Parathyroid adenoma (tissue), 2 donors: ENCODE measurements around the gene ARHGAP24.

Experiments
- H2AFZ ChIP-seq: fragments of 300-600 bp; sonication (generic); one replicate; pipeline ENCODE4 v1.7.0; 2017; ENCODE audit warnings: antibody characterized with exemption, mild to moderate bottlenecking
- H3K27ac ChIP-seq: fragments of 300-600 bp; sonication (generic); one replicate; pipeline ENCODE4 v1.7.0; 2017
- H3K27me3 ChIP-seq: fragments of 300-600 bp; sonication (generic); one replicate; pipeline ENCODE4 v1.7.0; 2017; ENCODE audit warnings: low read length; ENCODE audit not compliant: control insufficient read depth, insufficient read depth
- H3K36me3 ChIP-seq: fragments of 300-600 bp; sonication (generic); one replicate; pipeline ENCODE4 v1.7.0; 2017; ENCODE audit warnings: low read length; ENCODE audit not compliant: control insufficient read depth, insufficient read depth
- H3K4me1 ChIP-seq: fragments of 300-600 bp; sonication (generic); one replicate; pipeline ENCODE4 v1.7.0; 2017; ENCODE audit warnings: control low read depth
- H3K4me2 ChIP-seq: fragments of 300-600 bp; sonication (generic); one replicate; pipeline ENCODE4 v1.7.0; 2017; ENCODE audit warnings: low read length
- H3K4me3 ChIP-seq: fragments of 300-600 bp; sonication (generic); one replicate; pipeline ENCODE4 v1.7.0; 2017; ENCODE audit warnings: low read depth, low read length
- H3K79me2 ChIP-seq: fragments of 300-600 bp; sonication (generic); one replicate; pipeline ENCODE4 v1.7.0; 2017; ENCODE audit warnings: control low read depth
- H3K9ac ChIP-seq: fragments of 300-600 bp; sonication (generic); one replicate; pipeline ENCODE4 v1.7.0; 2017; ENCODE audit warnings: mild to moderate bottlenecking
- H3K9me3 ChIP-seq: fragments of 300-600 bp; sonication (generic); one replicate; pipeline ENCODE4 v1.7.0; 2017; ENCODE audit warnings: low read length; ENCODE audit not compliant: control insufficient read depth
- CTCF ChIP-seq: fragments of 300-600 bp; sonication (generic); IDR thresholded peaks from one replicate; pipeline ENCODE4 v1.7.0; 2017; ENCODE audit warnings: antibody characterized with exemption, mild to moderate bottlenecking
- donor health status: primary hyperparathyroidism.

Gene ARHGAP24

GRCh38 chr4:85883180-85883579 is 408.2 kb downstream of the ARHGAP24 start:
- no peaks in the 10 kb centered on the region for H3K4me1 ChIP-seq

GRCh38 chr4:85884251-85884650 is 409.3 kb downstream of the ARHGAP24 start:
- Histone ChIP-seq H3K9me3 (no peaks in the 10 kb centered on the region), H3K4me2 (no peak overlapping the region), H3K4me1 (no peaks in the 10 kb centered on the region), H3K27me3 (no peaks in the 10 kb centered on the region), H2AFZ (no peak overlapping the region), H3K4me3 (no peak overlapping the region), H3K27ac (no peak overlapping the region), H3K79me2 (no peaks in the 10 kb centered on the region), H3K9ac (no peak overlapping the region), H3K36me3 (no peaks in the 10 kb centered on the region)
- TF ChIP-seq CTCF, result no peak

More at GRCh38 chr4:85883180-85883579, 408.2 kb downstream of the ARHGAP24 start:
- no peak for TF ChIP-seq CTCF
- no peak overlapping the region for H3K4me3 ChIP-seq
- no peak overlapping the region for H2AFZ ChIP-seq
- H3K36me3 ChIP-seq, result no peaks in the 10 kb centered on the region
- no peak overlapping the region for H3K4me2 ChIP-seq
- no peak overlapping the region for H3K27ac ChIP-seq
- H3K9me3 ChIP-seq, result no peaks in the 10 kb centered on the region
- no peaks in the 10 kb centered on the region for H3K27me3 ChIP-seq
- no peaks in the 10 kb centered on the region for H3K79me2 ChIP-seq
- H3K9ac ChIP-seq, result no peak overlapping the region

- Histone ChIP-seq H3K9me3 (no peaks in the 10 kb centered on the region), H3K27ac (no peak overlapping the region), H3K4me3 (no peak overlapping the region), H3K27me3 (no peaks in the 10 kb centered on the region), H3K79me2 (no peaks in the 10 kb centered on the region), H3K4me2 (no peak overlapping the region), H3K4me1 (no peaks in the 10 kb centered on the region), H2AFZ (no peak overlapping the region), H3K36me3 (no peaks in the 10 kb centered on the region), H3K9ac (no peak overlapping the region)
- no peak for TF ChIP-seq CTCF
These were observed 411.7 kb downstream of the ARHGAP24 start for GRCh38 chr4:85886665-85887064.

- H3K27me3 ChIP-seq, result no peaks in the 10 kb centered on the region
- no peaks in the 10 kb centered on the region for H3K36me3 ChIP-seq
- TF ChIP-seq CTCF, result no peak
- no peak overlapping the region for H3K4me2 ChIP-seq
- no peaks in the 10 kb centered on the region for H3K4me1 ChIP-seq
- no peak overlapping the region for H2AFZ ChIP-seq
- no peaks in the 10 kb centered on the region for H3K79me2 ChIP-seq
- H3K9me3 ChIP-seq, result no peaks in the 10 kb centered on the region
- no peak overlapping the region for H3K9ac ChIP-seq
- H3K4me3 ChIP-seq, result no peak overlapping the region
- H3K27ac ChIP-seq, result no peak overlapping the region
These were observed 414.4 kb downstream of the ARHGAP24 start for GRCh38 chr4:85889314-85889713.

- Histone ChIP-seq H3K27ac (no peak overlapping the region), H3K4me3 (no peak overlapping the region), H3K27me3 (no peaks in the 10 kb centered on the region), H3K9ac (no peak overlapping the region), H2AFZ (no peak overlapping the region), H3K4me2 (no peak overlapping the region), H3K4me1 (no peaks in the 10 kb centered on the region), H3K9me3 (no peaks in the 10 kb centered on the region), H3K79me2 (no peaks in the 10 kb centered on the region), H3K36me3 (no peaks in the 10 kb centered on the region)
- TF ChIP-seq CTCF, result no peak
These were observed 420.8 kb downstream of the ARHGAP24 start for GRCh38 chr4:85895755-85896154.
